Left lung (tissue), 10 donors: ENCODE results near the gene BCDIN3D. TPM values are rescaled to one million over a fixed set of nuclear protein-coding genes. Genes with fewer than 3 reads are reported as not detected.

Experiments
- ATAC-seq: fragments of 200-7000 bp; cut with Tn5 transposase; one replicate; pipeline ENCODE4 v1.9.1; 2020; ENCODE audit warnings: moderate library complexity
- DNase-seq, 4 donors: peaks; one replicate each; pipeline ENCODE4 v3.0.0-alpha.2; 2013 to 2020
- H3K27ac ChIP-seq, 2 donors: fragments of 200-600 bp; sonication (generic) in 1 of 2; one replicate each; pipeline versions ENCODE4 v1.5.0 to v1.8.0; 2020 to 2021
- H3K27me3 ChIP-seq, 2 donors: fragments of 200-600 bp; sonication (generic) in 1 of 2; one replicate each; pipeline versions ENCODE4 v1.5.0 to v1.8.0; 2020 to 2021
- H3K36me3 ChIP-seq, 2 donors: fragments of 200-600 bp; sonication (generic) in 1 of 2; one replicate each; pipeline versions ENCODE4 v1.5.0 to v1.8.0; 2020 to 2021
- H3K4me1 ChIP-seq, 2 donors: fragments of 200-600 bp; one replicate each; pipeline ENCODE4 v1.8.0; 2021
- H3K4me3 ChIP-seq, 2 donors: fragments of 200-600 bp; sonication (generic) in 1 of 2; one replicate each; pipeline versions ENCODE4 v1.5.0 to v1.8.0; 2020 to 2021; ENCODE audit warnings: mild to moderate bottlenecking in 1 of 2
- H3K9me3 ChIP-seq, 2 donors: fragments of 200-600 bp; sonication (generic) in 1 of 2; one replicate each; pipeline versions ENCODE4 v1.5.0 to v1.8.0; 2020 to 2021
- intact Hi-C, 2 donors: fragments of 100-400 bp; cut with DNase I; formaldehyde crosslinking; loops; one replicate each; pipeline versions ENCODE4 v1.11.2 to v1.14.2; 2022
- polyA plus RNA-seq, 6 donors: library from polyadenylated mRNA; unstranded; fragments of 120-200 nt; gene quantifications; one replicate each; pipeline ENCODE4 v1.2.1, GENCODE V29; 2013; ENCODE audit not compliant: insufficient read length in 6 of 6
- total RNA-seq, 2 donors: library from RNA; stranded (reverse); fragmentation: NEBNext Ultra II Directional; extraction: Animal tissue kit (Norgen Biotek cat#: 25700); gene quantifications; one replicate each; pipeline ENCODE4 v1.2.1, GENCODE V29; 2021
- TF ChIP-seq, protein P1 (sequence below), 2 donors: fragments of 200-600 bp; sonication (generic) in 1 of 2; IDR thresholded peaks; one replicate each; pipeline versions ENCODE4 v1.5.0 to v1.8.0; 2021; ENCODE audit warnings: antibody characterized with exemption in 2 of 2
- donor health status: DM: no; HTN: yes; CAD: no.
- donor health status: DM: no; HTN: no; CAD: no.

BCDIN3D gene
- total and polyA plus RNA-seq, 8 donors: 4.3 to 7.3 (median 5.8) TPM

DNA sequence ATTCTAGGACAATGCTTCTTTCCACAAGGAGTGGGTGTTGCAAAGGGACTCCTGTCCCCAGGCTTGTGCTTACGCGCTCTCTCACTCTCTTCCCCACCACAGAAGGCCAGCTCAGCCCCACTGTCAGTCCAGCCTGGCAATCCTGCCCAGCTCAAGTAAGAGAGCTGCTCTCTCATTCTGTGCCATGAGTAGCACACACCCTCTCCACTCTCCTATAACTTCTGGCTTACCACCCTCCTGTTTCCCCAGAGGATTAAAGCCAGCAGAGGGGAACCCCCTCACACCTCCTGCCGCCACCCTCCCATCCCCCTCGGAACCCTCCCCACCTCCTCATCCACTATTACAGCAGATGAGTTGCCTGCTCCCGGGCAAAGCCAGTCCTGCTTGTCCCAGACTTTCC is 31.8 kb downstream of the BCDIN3D start:
- H3K36me3 ChIP-seq: peaks cover 0 to 3% of the 10 kb centered on the region in 2 donors
- no peak overlapping the region for H3K4me3 ChIP-seq
- DNase-seq: no peak
- no peaks in the 10 kb centered on the region for H3K9me3 ChIP-seq
- TF ChIP-seq, protein P1, sequence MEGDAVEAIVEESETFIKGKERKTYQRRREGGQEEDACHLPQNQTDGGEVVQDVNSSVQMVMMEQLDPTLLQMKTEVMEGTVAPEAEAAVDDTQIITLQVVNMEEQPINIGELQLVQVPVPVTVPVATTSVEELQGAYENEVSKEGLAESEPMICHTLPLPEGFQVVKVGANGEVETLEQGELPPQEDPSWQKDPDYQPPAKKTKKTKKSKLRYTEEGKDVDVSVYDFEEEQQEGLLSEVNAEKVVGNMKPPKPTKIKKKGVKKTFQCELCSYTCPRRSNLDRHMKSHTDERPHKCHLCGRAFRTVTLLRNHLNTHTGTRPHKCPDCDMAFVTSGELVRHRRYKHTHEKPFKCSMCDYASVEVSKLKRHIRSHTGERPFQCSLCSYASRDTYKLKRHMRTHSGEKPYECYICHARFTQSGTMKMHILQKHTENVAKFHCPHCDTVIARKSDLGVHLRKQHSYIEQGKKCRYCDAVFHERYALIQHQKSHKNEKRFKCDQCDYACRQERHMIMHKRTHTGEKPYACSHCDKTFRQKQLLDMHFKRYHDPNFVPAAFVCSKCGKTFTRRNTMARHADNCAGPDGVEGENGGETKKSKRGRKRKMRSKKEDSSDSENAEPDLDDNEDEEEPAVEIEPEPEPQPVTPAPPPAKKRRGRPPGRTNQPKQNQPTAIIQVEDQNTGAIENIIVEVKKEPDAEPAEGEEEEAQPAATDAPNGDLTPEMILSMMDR (IDR thresholded peaks at IDR 0.05): no peak
- no peak for ATAC-seq
- peaks cover 22 to 26% of the 10 kb centered on the region in 2 donors for H3K4me1 ChIP-seq
- no peak overlapping the region for H3K27ac ChIP-seq
- H3K27me3 ChIP-seq: no peaks in the 10 kb centered on the region
- intact Hi-C loops: no loop called here

DNA sequence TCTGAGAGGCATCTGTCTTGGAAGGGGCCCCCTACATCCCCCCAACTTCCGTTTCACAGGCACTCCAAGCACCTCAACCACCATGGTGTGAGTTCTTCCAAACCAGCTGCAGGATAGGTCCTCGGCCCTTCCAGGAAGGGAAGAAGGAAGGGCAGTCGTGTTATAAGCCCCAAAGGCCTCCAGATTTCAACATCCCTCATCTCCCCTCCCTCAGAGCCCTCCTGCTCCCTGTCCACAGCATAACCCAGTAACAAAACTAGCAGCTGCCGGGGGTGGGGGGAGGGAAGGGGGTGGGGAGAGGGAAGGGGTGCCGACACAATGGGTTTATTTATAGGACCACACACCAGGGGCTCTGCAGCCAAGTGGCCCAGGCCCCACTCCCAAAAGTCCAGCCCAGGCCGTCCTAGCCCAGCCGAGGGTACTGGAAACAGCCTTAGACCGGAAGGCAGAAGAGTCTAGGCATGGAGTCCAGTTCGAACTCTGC is 33.0 kb downstream of the BCDIN3D start:
- intact Hi-C loops: no loop called here
- H3K36me3 ChIP-seq: peaks cover 0 to 10% of the 10 kb centered on the region in 2 donors
- peaks cover 18 to 22% of the 10 kb centered on the region in 2 donors for H3K4me1 ChIP-seq
- DNase-seq (peak in 2 of 4 donors; percentile 32 to 60), ATAC-seq (no peak)
- TF ChIP-seq, protein P1 (IDR thresholded peaks at IDR 0.05): no peak
- H3K4me3 ChIP-seq: no peak overlapping the region
- peak overlapping the region in 1 of 2 donors; percentile 68 for H3K27ac ChIP-seq
- no peaks in the 10 kb centered on the region for H3K9me3 ChIP-seq
- H3K27me3 ChIP-seq: no peaks in the 10 kb centered on the region

DNA sequence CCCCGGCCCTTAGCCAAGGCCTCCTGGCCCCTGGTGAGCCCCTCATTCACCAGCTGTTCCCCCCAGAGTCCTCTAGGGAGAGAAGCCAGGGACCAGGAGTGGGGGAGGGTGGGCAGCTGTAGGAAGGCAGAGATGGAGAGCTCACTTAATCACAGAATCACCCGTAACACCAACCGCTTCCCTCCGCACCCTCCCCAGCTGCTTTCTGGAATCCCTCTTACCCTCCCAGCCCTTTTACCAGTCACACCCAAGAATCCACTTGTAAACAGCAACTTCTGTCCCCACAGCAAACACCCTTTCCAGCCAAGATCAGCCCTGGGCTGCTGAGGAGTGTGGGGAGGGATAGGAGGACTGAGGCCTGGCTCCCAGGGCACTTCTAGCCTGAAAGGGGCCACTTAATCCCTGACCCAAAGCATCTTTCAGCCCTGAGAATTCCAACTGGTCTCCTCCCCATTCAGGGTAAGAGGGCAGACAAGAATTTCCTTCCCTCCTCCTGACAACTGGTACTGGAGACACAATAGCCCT is 33.5 kb downstream of the BCDIN3D start:
- no peaks in the 10 kb centered on the region for H3K9me3 ChIP-seq
- intact Hi-C loops: no loop called here
- no peaks in the 10 kb centered on the region for H3K27me3 ChIP-seq
- TF ChIP-seq, protein P1 (IDR thresholded peaks at IDR 0.05): no peak
- peak; percentile 94 for ATAC-seq
- DNase-seq: peak in 3 of 4 donors; percentile 37 to 74 (median 69)
- peaks cover 18 to 22% of the 10 kb centered on the region in 2 donors for H3K4me1 ChIP-seq
- H3K4me3 ChIP-seq: no peak overlapping the region
- H3K36me3 ChIP-seq: peaks cover 0 to 15% of the 10 kb centered on the region in 2 donors
- H3K27ac ChIP-seq: peak overlapping the region; percentile 59 to 68

DNA sequence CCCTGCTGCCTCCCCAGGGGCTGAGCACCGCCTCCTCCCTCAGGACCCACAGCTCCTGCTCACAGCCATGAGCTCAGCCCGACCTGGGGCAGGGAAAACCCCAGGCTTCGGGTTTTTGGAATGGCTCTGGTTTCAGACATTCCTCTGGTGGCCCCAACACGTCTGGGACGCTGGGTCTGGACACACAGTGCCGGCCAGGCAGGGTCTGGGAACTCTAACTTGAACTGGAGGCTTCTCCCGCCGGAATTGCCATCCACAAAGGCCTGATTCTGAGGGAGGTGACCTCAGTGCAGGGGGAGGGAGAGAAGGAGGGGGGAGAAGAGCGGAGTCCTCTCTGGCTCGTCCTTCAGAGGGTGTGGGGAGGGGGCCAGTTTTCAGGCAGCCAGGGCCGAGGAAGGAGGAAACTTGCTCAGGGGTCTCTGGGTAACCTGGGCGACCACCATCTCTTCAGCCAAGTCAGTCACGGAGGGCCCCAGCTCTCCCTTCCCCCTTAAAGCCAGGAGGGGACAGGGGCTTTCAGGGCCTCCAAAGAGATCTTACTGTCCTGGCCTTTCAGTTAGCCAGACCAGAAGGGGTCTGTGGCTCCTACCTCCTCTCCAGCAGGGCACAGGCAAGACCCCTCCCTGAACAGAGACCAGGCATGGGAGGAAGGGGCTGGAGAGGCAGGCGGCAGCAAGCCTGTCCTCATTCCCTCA is 34.1 kb downstream of the BCDIN3D start:
- Histone ChIP-seq H3K4me1 (peaks cover 18 to 22% of the 10 kb centered on the region in 2 donors), H3K4me3 (no peak overlapping the region), H3K27me3 (no peaks in the 10 kb centered on the region)

More for the DNA sequence above, 34.1 kb downstream of the BCDIN3D start:
- Histone ChIP-seq H3K36me3 (peaks cover 0 to 18% of the 10 kb centered on the region in 2 donors), H3K9me3 (no peaks in the 10 kb centered on the region), H3K27ac (peak overlapping the region; percentile 59 to 68)
- TF ChIP-seq, protein P1 (IDR thresholded peaks at IDR 0.05): no peak
- no peak for DNase-seq
- intact Hi-C loops: no loop called here
- peak; percentile 62 for ATAC-seq
